ENCODE data around the gene NSG1.
"Not testable (repeated sequence)": the region's sequence is repeated elsewhere in the genome, so short reads cannot be mapped to it uniquely, and the experiment has no call there.

NSG1 gene

GRCh38 chr4:4386736-4387392 lies at the start of gene NSG1:
NSG1 (plus strand) TSS chr4:4387102; CDS start chr4:4387630, 528 bp downstream.
- H3K4me3 ChIP-seq, result peak within 1 kb of the TSS; percentile 93

GRCh38 chr4:4338210-4339001 lies 48.5 kb upstream of the NSG1 start:
- no peaks in the 10 kb centered on the region for H3K36me3 ChIP-seq (ENCODE audit: insufficient read depth, low read length)
- DNase-seq (ENCODE audit: low read depth, low spot score), result no peak
- no peak overlapping the region for H3K27ac ChIP-seq
- H3K9ac ChIP-seq (ENCODE audit: insufficient read length), result no peak overlapping the region
- no peaks in the 10 kb centered on the region for H3K9me3 ChIP-seq (ENCODE audit: low read depth, low read length)
- TF ChIP-seq POLR2AphosphoS5 (IDR thresholded peaks at IDR 0.05; ENCODE audit: borderline replicate concordance, low read depth, low read length), result no peak
- TF ChIP-seq FOXP2 (optimal IDR thresholded peaks at IDR 0.05; ENCODE audit: control extremely low read depth, extremely low read length, insufficient read depth), result no peak
- TF ChIP-seq EZH2 (IDR thresholded peaks at IDR 0.05), result no peak
- H3K4me3 ChIP-seq, result no peak overlapping the region

More at GRCh38 chr4:4386736-4387392, at the start of gene NSG1:
- Histone ChIP-seq H3K36me3 (ENCODE audit: insufficient read depth, low read length) (peaks cover 5% of the 10 kb centered on the region; the same call in 1 of the 2 replicates), H3K9ac (ENCODE audit: insufficient read length) (peak within 1 kb of the TSS; percentile 55), H3K9me3 (ENCODE audit: low read depth, low read length) (no peaks in the 10 kb centered on the region), H3K27ac (no peak within 1 kb of the TSS)
- TF ChIP-seq EZH2 (IDR thresholded peaks at IDR 0.05) (no peak), POLR2AphosphoS5 (IDR thresholded peaks at IDR 0.05; ENCODE audit: borderline replicate concordance, low read depth, low read length) (no peak), FOXP2 (optimal IDR thresholded peaks at IDR 0.05; ENCODE audit: control extremely low read depth, extremely low read length, insufficient read depth) (no peak)
- no peak for DNase-seq (ENCODE audit: low read depth, low spot score)

GRCh38 chr4:4339504-4340085 lies 47.3 kb upstream of the NSG1 start:
- no peak overlapping the region for H3K4me3 ChIP-seq
- no peaks in the 10 kb centered on the region for H3K9me3 ChIP-seq (ENCODE audit: low read depth, low read length)
- H3K9ac ChIP-seq (ENCODE audit: insufficient read length), result no peak overlapping the region
- DNase-seq (ENCODE audit: low read depth, low spot score), result no peak
- H3K36me3 ChIP-seq (ENCODE audit: insufficient read depth, low read length), result no peaks in the 10 kb centered on the region
- H3K27ac ChIP-seq, result no peak overlapping the region
- TF ChIP-seq POLR2AphosphoS5 (IDR thresholded peaks at IDR 0.05; ENCODE audit: borderline replicate concordance, low read depth, low read length), result no peak
- no peak for TF ChIP-seq FOXP2 (optimal IDR thresholded peaks at IDR 0.05; ENCODE audit: control extremely low read depth, extremely low read length, insufficient read depth)
- no peak for TF ChIP-seq EZH2 (IDR thresholded peaks at IDR 0.05)

GRCh38 chr4:4341861-4342650 lies 44.8 kb upstream of the NSG1 start:
- Histone ChIP-seq H3K36me3 (ENCODE audit: insufficient read depth, low read length) (no peaks in the 10 kb centered on the region), H3K4me3 (no peak overlapping the region), H3K9ac (ENCODE audit: insufficient read length) (no peak overlapping the region), H3K27ac (no peak overlapping the region), H3K9me3 (ENCODE audit: low read depth, low read length) (no peaks in the 10 kb centered on the region)
- TF ChIP-seq FOXP2 (optimal IDR thresholded peaks at IDR 0.05; ENCODE audit: control extremely low read depth, extremely low read length, insufficient read depth) (no peak), EZH2 (IDR thresholded peaks at IDR 0.05) (no peak), POLR2AphosphoS5 (IDR thresholded peaks at IDR 0.05; ENCODE audit: borderline replicate concordance, low read depth, low read length) (no peak)
- no peak for DNase-seq (ENCODE audit: low read depth, low spot score)

GRCh38 chr4:4343038-4343437 lies 43.9 kb upstream of the NSG1 start:
- no peak for DNase-seq (ENCODE audit: low read depth, low spot score)
- TF ChIP-seq FOXP2 (optimal IDR thresholded peaks at IDR 0.05; ENCODE audit: control extremely low read depth, extremely low read length, insufficient read depth) (no peak), EZH2 (IDR thresholded peaks at IDR 0.05) (no peak), POLR2AphosphoS5 (IDR thresholded peaks at IDR 0.05; ENCODE audit: borderline replicate concordance, low read depth, low read length) (no peak)
- Histone ChIP-seq H3K36me3 (ENCODE audit: insufficient read depth, low read length) (no peaks in the 10 kb centered on the region), H3K27ac (no peak overlapping the region), H3K9ac (ENCODE audit: insufficient read length) (no peak overlapping the region), H3K9me3 (ENCODE audit: low read depth, low read length) (no peaks in the 10 kb centered on the region), H3K4me3 (no peak overlapping the region)

GRCh38 chr4:4344915-4345527 lies 41.9 kb upstream of the NSG1 start:
- no peak overlapping the region for H3K4me3 ChIP-seq
- TF ChIP-seq POLR2AphosphoS5 (IDR thresholded peaks at IDR 0.05; ENCODE audit: borderline replicate concordance, low read depth, low read length) (no peak), FOXP2 (optimal IDR thresholded peaks at IDR 0.05; ENCODE audit: control extremely low read depth, extremely low read length, insufficient read depth) (no peak), EZH2 (IDR thresholded peaks at IDR 0.05) (no peak)

GRCh38 chr4:4347585-4347984 lies 39.3 kb upstream of the NSG1 start:
- no peaks in the 10 kb centered on the region for H3K9me3 ChIP-seq (ENCODE audit: low read depth, low read length)
- no peak overlapping the region for H3K9ac ChIP-seq (ENCODE audit: insufficient read length)
- TF ChIP-seq EZH2 (IDR thresholded peaks at IDR 0.05) (no peak), POLR2AphosphoS5 (IDR thresholded peaks at IDR 0.05; ENCODE audit: borderline replicate concordance, low read depth, low read length) (no peak)
- no peak overlapping the region for H3K4me3 ChIP-seq
- H3K36me3 ChIP-seq (ENCODE audit: insufficient read depth, low read length), result no peaks in the 10 kb centered on the region
- DNase-seq (ENCODE audit: low read depth, low spot score), result no peak
- H3K27ac ChIP-seq, result no peak overlapping the region

More at GRCh38 chr4:4344915-4345527, 41.9 kb upstream of the NSG1 start:
- Histone ChIP-seq H3K9ac (ENCODE audit: insufficient read length) (no peak overlapping the region), H3K9me3 (ENCODE audit: low read depth, low read length) (no peaks in the 10 kb centered on the region), H3K36me3 (ENCODE audit: insufficient read depth, low read length) (no peaks in the 10 kb centered on the region), H3K27ac (no peak overlapping the region)
- no peak for DNase-seq (ENCODE audit: low read depth, low spot score)

GRCh38 chr4:4348585-4348984 lies 38.3 kb upstream of the NSG1 start:
- not testable (repeated sequence) for H3K4me3 ChIP-seq; H3K27ac ChIP-seq; H3K9me3 ChIP-seq (ENCODE audit: low read depth, low read length)

More at GRCh38 chr4:4348585-4348984, 38.3 kb upstream of the NSG1 start:
- H3K9ac ChIP-seq (ENCODE audit: insufficient read length); DNase-seq (ENCODE audit: low read depth, low spot score); H3K36me3 ChIP-seq (ENCODE audit: insufficient read depth, low read length): not testable (repeated sequence)

All from SK-N-MC (cell line).